ENCODE data around the gene POU3F2.

- TF ChIP-seq POLR2A (IDR thresholded peaks at IDR 0.05; ENCODE audit: low read depth) = no peak
- no peak for TF ChIP-seq POLR2AphosphoS5 (IDR thresholded peaks at IDR 0.05)
These were observed 5.5 kb downstream of the POU3F2 start for GRCh38 chr6:98839781-98840361.
